PFSK-1 (cell line): Measurements from ENCODE around the gene GRM1.

Experiments
- FOXP2 ChIP-seq: optimal IDR thresholded peaks from 2 replicates; pipeline ENCODE3; 2011; ENCODE audit warnings: borderline replicate concordance, control low read depth, inconsistent platforms; ENCODE audit not compliant: insufficient read depth; ENCODE audit errors: extremely low read length, extremely low read depth
- POLR2AphosphoS5 ChIP-seq: IDR thresholded peaks from 2 replicates; pipeline ENCODE4 v1.6.1; 2012; ENCODE audit warnings: low read depth, mild to moderate bottlenecking, control low read depth, low read length, moderate library complexity
- SIN3A ChIP-seq: IDR thresholded peaks from 2 replicates; pipeline ENCODE4 v1.6.1; 2012; ENCODE audit warnings: mild to moderate bottlenecking, low read length, moderate library complexity, borderline replicate concordance; ENCODE audit not compliant: insufficient read depth
- TAF1 ChIP-seq: IDR thresholded peaks from 2 replicates; pipeline ENCODE4 v1.6.1; 2012; ENCODE audit warnings: low read length, control low read depth, borderline replicate concordance; ENCODE audit not compliant: insufficient read depth
- TF ChIP-seq, protein P1 (sequence below), 2 experiments: IDR thresholded peaks; 2 replicates each; pipeline versions ENCODE4 v1.6.1 to v1.8.0; 2011 to 2012; ENCODE audit warnings: low read depth in 2 of 2, low read length in 2 of 2, control low read depth in 1 of 2, inconsistent platforms in 1 of 2, mild to moderate bottlenecking in 1 of 2, moderate library complexity in 1 of 2; ENCODE audit not compliant: insufficient read depth in 1 of 2

Gene GRM1

GRCh38 chr6:146352163-146352562, 323.3 kb downstream of the GRM1 start:
- TF ChIP-seq POLR2AphosphoS5, result no peak
- no peak for TF ChIP-seq SIN3A
- no peak for TF ChIP-seq FOXP2
- TF ChIP-seq TAF1, result no peak
- TF ChIP-seq, protein P1, sequence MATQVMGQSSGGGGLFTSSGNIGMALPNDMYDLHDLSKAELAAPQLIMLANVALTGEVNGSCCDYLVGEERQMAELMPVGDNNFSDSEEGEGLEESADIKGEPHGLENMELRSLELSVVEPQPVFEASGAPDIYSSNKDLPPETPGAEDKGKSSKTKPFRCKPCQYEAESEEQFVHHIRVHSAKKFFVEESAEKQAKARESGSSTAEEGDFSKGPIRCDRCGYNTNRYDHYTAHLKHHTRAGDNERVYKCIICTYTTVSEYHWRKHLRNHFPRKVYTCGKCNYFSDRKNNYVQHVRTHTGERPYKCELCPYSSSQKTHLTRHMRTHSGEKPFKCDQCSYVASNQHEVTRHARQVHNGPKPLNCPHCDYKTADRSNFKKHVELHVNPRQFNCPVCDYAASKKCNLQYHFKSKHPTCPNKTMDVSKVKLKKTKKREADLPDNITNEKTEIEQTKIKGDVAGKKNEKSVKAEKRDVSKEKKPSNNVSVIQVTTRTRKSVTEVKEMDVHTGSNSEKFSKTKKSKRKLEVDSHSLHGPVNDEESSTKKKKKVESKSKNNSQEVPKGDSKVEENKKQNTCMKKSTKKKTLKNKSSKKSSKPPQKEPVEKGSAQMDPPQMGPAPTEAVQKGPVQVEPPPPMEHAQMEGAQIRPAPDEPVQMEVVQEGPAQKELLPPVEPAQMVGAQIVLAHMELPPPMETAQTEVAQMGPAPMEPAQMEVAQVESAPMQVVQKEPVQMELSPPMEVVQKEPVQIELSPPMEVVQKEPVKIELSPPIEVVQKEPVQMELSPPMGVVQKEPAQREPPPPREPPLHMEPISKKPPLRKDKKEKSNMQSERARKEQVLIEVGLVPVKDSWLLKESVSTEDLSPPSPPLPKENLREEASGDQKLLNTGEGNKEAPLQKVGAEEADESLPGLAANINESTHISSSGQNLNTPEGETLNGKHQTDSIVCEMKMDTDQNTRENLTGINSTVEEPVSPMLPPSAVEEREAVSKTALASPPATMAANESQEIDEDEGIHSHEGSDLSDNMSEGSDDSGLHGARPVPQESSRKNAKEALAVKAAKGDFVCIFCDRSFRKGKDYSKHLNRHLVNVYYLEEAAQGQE (IDR thresholded peaks at IDR 0.05; ENCODE audit: insufficient read depth in 1 of 2, low read depth in 2 of 2, low read length in 2 of 2), result no peak

DNA sequence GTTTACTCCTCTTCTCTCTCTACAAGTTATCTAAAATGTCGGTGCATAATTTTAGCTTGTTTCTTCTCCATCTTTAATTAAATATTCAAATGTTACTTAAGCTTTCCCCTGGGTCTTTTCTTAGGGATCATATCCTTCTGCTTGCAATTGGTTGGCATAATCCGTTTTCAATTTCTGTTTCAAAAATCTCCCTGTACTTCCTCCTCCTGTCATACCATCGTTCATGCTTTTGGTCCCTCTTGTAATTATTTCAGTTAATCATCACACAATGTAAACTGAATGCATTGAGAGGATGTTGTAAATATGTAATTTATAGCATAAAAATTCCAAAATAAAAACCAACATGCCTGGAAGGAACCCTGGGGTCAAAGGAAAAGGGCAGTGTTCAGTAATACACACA, 325.6 kb downstream of the GRM1 start:
- TF ChIP-seq SIN3A (no peak), FOXP2 (no peak), POLR2AphosphoS5 (no peak), TAF1 (no peak)
- TF ChIP-seq, protein P1 (IDR thresholded peaks at IDR 0.05; ENCODE audit: insufficient read depth in 1 of 2, low read depth in 2 of 2, low read length in 2 of 2), result no peak

- TF ChIP-seq FOXP2, result no peak
- no peak for TF ChIP-seq SIN3A
- no peak for TF ChIP-seq TAF1
- TF ChIP-seq, protein P1 (IDR thresholded peaks at IDR 0.05; ENCODE audit: insufficient read depth in 1 of 2, low read depth in 2 of 2, low read length in 2 of 2), result no peak
- TF ChIP-seq POLR2AphosphoS5, result no peak
Observed at GRCh38 chr6:146355521-146356100, 326.7 kb downstream of the GRM1 start.

DNA sequence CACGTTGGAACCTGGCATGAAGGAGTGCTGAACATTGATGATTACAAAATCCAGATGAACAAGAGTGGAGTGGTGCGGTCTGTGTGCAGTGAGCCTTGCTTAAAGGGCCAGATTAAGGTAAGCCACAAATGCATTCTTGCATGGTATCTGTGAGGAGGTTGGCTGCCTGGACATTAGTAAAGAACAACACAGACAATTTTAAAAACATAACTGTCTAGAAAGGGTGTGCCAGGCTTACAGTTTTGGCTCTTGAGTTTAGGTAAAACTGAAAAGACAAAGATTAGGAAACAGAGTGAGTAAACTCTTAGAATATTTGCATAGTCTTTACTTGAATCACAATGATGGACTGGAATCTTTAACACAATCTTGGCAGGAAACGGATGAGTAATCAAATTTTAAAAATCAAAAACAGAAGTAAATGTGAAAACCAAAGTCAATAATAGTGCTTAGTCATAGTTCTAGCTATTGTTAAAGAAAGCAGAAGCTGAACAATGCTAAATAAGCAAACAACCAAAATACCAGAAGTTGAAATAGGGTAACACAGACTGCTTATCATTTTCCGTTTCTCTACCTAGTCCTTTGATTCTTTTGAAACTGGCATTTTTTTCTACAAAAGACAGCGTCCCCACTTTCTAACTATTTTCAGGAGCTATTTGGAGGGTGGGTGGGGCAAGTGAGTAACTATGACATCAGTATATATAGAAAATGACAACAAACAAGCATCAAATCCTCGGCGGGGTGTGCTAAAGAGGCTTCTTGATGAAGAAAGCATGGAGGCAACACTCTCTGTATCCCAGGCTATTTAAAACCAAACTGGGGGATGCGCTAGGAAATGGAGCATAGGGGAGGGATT, 328.9 kb downstream of the GRM1 start:
- TF ChIP-seq SIN3A, result no peak
- no peak for TF ChIP-seq TAF1
- TF ChIP-seq, protein P1 (IDR thresholded peaks at IDR 0.05; ENCODE audit: insufficient read depth in 1 of 2, low read depth in 2 of 2, low read length in 2 of 2), result no peak
- TF ChIP-seq FOXP2, result no peak
- no peak for TF ChIP-seq POLR2AphosphoS5
